Measurements from ENCODE around the gene PLEKHB2.

DNA sequence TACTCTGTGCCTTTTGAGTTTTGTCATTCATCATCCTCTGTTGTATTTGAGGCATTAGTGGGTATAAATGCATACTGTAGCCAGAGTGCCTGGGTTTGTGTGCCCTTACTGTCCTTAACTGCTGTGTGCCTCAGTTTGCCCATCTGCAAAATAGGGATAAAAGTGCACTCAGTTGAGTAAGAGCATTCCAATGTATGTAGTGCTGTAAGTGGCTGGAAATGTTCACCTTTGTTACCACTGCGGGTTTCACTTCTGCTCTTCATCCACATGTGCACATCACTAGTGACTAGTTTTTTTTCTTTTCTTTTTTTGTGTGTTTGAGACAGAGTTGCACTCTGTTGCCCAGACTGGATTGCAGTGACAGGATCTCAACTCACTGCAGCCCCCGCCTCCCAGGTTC lies 39.9 kb downstream of the PLEKHB2 start:
- TF ChIP-seq, protein P1, sequence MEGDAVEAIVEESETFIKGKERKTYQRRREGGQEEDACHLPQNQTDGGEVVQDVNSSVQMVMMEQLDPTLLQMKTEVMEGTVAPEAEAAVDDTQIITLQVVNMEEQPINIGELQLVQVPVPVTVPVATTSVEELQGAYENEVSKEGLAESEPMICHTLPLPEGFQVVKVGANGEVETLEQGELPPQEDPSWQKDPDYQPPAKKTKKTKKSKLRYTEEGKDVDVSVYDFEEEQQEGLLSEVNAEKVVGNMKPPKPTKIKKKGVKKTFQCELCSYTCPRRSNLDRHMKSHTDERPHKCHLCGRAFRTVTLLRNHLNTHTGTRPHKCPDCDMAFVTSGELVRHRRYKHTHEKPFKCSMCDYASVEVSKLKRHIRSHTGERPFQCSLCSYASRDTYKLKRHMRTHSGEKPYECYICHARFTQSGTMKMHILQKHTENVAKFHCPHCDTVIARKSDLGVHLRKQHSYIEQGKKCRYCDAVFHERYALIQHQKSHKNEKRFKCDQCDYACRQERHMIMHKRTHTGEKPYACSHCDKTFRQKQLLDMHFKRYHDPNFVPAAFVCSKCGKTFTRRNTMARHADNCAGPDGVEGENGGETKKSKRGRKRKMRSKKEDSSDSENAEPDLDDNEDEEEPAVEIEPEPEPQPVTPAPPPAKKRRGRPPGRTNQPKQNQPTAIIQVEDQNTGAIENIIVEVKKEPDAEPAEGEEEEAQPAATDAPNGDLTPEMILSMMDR (IDR thresholded peaks at IDR 0.05), result no peak
- TF ChIP-seq ETV6 (CRISPR knock-in tag; IDR thresholded peaks at IDR 0.05), result no peak
- TF ChIP-seq MYBL2 (CRISPR knock-in tag; IDR thresholded peaks at IDR 0.05), result no peak
- no peak for TF ChIP-seq E2F5 (CRISPR knock-in tag; IDR thresholded peaks at IDR 0.05)
- TF ChIP-seq ZBTB43 (CRISPR knock-in tag; IDR thresholded peaks at IDR 0.05), result no peak
- TF ChIP-seq, protein P2, sequence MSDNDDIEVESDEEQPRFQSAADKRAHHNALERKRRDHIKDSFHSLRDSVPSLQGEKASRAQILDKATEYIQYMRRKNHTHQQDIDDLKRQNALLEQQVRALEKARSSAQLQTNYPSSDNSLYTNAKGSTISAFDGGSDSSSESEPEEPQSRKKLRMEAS (CRISPR knock-in tag; IDR thresholded peaks at IDR 0.05), result no peak
- TF ChIP-seq ZNF121 (CRISPR knock-in tag; IDR thresholded peaks at IDR 0.05), result no peak
- no peak for TF ChIP-seq ATF3 (CRISPR knock-in tag; conservative IDR thresholded peaks at IDR 0.05)
